GM12864 (cell line): ENCODE measurements around the gene OARD1.

ENCODE experiments used
- DNase-seq: peaks from one replicate; pipeline ENCODE4 v3.0.0-alpha.2; 2011; ENCODE audit warnings: low read depth
- H3K4me3 ChIP-seq: 2 replicates; pipeline ENCODE4 v1.5.1; 2011; ENCODE audit warnings: mild to moderate bottlenecking, low read depth, low read length, control low read depth
- TF ChIP-seq, protein P1 (sequence below): IDR thresholded peaks from 2 replicates; pipeline ENCODE4 v1.5.1; 2011; ENCODE audit warnings: low read depth, mild to moderate bottlenecking, moderate library complexity, low read length, control low read depth, inconsistent platforms; ENCODE audit errors: missing control alignments

Gene OARD1

GRCh38 chr6:41065550-41066026 is 6.6 kb downstream of the OARD1 start:
- no peak overlapping the region for H3K4me3 ChIP-seq
- TF ChIP-seq, protein P1, sequence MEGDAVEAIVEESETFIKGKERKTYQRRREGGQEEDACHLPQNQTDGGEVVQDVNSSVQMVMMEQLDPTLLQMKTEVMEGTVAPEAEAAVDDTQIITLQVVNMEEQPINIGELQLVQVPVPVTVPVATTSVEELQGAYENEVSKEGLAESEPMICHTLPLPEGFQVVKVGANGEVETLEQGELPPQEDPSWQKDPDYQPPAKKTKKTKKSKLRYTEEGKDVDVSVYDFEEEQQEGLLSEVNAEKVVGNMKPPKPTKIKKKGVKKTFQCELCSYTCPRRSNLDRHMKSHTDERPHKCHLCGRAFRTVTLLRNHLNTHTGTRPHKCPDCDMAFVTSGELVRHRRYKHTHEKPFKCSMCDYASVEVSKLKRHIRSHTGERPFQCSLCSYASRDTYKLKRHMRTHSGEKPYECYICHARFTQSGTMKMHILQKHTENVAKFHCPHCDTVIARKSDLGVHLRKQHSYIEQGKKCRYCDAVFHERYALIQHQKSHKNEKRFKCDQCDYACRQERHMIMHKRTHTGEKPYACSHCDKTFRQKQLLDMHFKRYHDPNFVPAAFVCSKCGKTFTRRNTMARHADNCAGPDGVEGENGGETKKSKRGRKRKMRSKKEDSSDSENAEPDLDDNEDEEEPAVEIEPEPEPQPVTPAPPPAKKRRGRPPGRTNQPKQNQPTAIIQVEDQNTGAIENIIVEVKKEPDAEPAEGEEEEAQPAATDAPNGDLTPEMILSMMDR: no peak
- no peak for DNase-seq

GRCh38 chr6:41064841-41065240 is 7.3 kb downstream of the OARD1 start:
- H3K4me3 ChIP-seq: no peak overlapping the region
- no peak for DNase-seq
- TF ChIP-seq, protein P1: no peak

DNA sequence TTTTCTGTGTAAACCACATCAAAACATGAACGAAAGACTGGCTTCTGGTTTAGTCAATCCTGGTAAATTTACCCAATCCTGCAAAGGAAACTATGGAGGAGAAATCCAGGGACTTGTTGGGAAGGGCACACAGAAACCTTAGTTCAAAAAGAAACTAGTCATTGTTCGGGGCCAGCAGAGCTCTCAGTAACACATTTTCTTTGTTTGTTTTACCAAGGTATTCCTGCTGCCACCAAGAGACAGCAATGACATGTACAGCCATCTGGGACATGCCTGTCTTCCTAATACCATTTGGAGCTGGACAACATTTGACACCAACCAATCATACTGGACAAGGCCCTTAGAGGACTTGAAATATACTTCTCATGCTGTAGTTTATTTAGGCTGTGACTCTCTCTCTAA is 8.3 kb downstream of the OARD1 start:
- no peak for DNase-seq
- TF ChIP-seq, protein P1: no peak
- no peak overlapping the region for H3K4me3 ChIP-seq

DNA sequence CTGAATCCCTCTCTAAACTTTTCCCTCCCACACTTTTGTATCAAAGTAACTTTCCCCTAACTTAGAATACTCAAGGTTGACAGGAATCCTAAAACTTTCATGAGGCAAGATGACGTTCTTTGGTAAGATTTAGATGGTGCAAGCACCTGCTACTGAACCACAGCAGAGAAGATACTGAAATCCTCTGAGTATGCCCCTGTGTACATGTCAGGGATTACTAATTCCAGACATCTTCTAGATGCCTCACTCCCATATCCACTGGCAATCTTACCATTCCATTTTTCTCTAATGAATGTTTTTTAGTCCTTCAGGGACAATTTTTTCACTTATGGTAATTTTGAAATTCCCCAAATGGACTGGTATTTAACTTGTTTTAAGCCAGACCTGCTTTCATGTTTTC is 10.1 kb downstream of the OARD1 start:
- DNase-seq: no peak
- TF ChIP-seq, protein P1: no peak
- H3K4me3 ChIP-seq: no peak overlapping the region

GRCh38 chr6:41061196-41061726 is 10.9 kb downstream of the OARD1 start:
- H3K4me3 ChIP-seq: no peak overlapping the region
- DNase-seq: no peak
- TF ChIP-seq, protein P1: no peak

- DNase-seq: no peak
- H3K4me3 ChIP-seq: no peak overlapping the region
- TF ChIP-seq, protein P1: no peak
These were observed 12.6 kb downstream of the OARD1 start for GRCh38 chr6:41059556-41059955.

GRCh38 chr6:41058783-41059181 is 13.4 kb downstream of the OARD1 start:
- TF ChIP-seq, protein P1: peak; percentile 1
- DNase-seq: no peak
- H3K4me3 ChIP-seq: no peak overlapping the region
